Fibroblast of the conjunctiva (primary cell): ENCODE data around the gene TAS2R30.
"Not testable (repeated sequence)": the region's sequence is repeated elsewhere in the genome, so short reads cannot be mapped to it uniquely, and the experiment has no call there.

Source experiments
- DNase-seq: peaks from one replicate; pipeline ENCODE4 v3.0.0-alpha.2; 2010; ENCODE audit warnings: low read depth

TAS2R30 gene

GRCh38 chr12:11130382-11130781 is 4.1 kb downstream of the TAS2R30 start:
- DNase-seq: no peak

- not testable (repeated sequence) for DNase-seq
These were observed 20.3 kb downstream of the TAS2R30 start for GRCh38 chr12:11114130-11114529.

- DNase-seq: not testable (repeated sequence)
These were observed 23.2 kb downstream of the TAS2R30 start for GRCh38 chr12:11111213-11111612.

GRCh38 chr12:11108862-11109261 is 25.6 kb downstream of the TAS2R30 start:
- DNase-seq: no peak

GRCh38 chr12:11107719-11108118 is 26.7 kb downstream of the TAS2R30 start:
- no peak for DNase-seq

- no peak for DNase-seq
These were observed 28.2 kb downstream of the TAS2R30 start for GRCh38 chr12:11106288-11106687.

GRCh38 chr12:11105546-11105945 is 28.9 kb downstream of the TAS2R30 start:
- DNase-seq: no peak

GRCh38 chr12:11094910-11095309 is 39.5 kb downstream of the TAS2R30 start:
- not testable (repeated sequence) for DNase-seq

- no peak for DNase-seq
These were observed 42.3 kb downstream of the TAS2R30 start, which contains the start of gene TAS2R43 for GRCh38 chr12:11092128-11092527. Gene TAS2R43 (minus strand): TSS chr12:11092313. CDS start chr12:11092229, 84 bp downstream.

GRCh38 chr12:11089246-11089645 is 45.2 kb downstream of the TAS2R30 start:
- DNase-seq: no peak

- DNase-seq: no peak
These were observed 49.0 kb downstream of the TAS2R30 start for GRCh38 chr12:11085419-11085818.
